HFF-Myc (cell line): ENCODE data around the gene TTC28.
"Not testable (repeated sequence)": the region's sequence is repeated elsewhere in the genome, so short reads cannot be mapped to it uniquely, and the experiment has no call there.

Source experiments
- DNase-seq: peaks from one replicate; pipeline ENCODE4 v3.0.0-alpha.2; 2011; ENCODE audit warnings: low read depth; ENCODE audit errors: extremely low read depth
- H3K4me3 ChIP-seq: replicated peaks from 2 replicates; pipeline ENCODE4 v1.5.1; 2011; ENCODE audit warnings: low read depth, mild to moderate bottlenecking, control low read depth, low read length
- TF ChIP-seq, protein P1 (sequence below): IDR thresholded peaks from 2 replicates; pipeline ENCODE4 v1.5.1; 2012; ENCODE audit warnings: mild to moderate bottlenecking, low read depth, low read length, control low read depth; ENCODE audit errors: missing control alignments

The TTC28 gene

DNA sequence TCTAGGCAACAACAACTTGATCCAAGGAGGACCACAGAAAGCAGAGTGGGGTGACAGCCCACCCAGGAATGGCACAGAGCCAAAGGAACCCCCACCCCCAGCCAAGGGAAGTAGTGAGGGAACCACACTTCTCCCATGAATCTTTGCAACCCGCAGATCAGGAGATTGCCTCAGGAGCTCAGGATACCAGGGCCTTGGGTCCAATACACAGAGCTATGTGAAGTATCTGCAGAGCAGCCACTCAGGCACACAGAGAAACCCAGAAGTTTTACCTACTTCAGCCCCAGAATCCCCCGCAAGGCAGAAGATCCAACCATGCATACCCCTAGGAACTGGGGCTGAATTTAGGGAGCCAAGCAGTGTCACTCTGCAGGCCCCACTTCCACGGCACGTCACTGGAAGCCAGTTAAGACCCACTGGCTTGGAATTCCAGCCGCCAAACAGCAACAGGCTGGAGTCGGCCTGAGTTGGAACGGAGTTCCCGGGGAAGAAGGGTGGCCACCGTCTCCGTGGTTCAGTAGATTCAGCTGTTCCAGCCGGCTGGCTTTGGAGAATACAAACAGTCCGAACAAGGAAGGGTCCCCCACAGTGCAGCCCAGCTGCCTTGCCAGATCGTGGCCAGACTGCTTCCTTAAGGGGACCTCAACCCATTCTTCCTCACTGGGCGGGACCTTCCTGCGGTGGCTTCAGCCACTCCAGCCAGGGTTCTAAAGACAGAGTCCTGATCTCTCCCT lies 174.1 kb downstream of the TTC28 start:
- no peak overlapping the region for H3K4me3 ChIP-seq
- TF ChIP-seq, protein P1, sequence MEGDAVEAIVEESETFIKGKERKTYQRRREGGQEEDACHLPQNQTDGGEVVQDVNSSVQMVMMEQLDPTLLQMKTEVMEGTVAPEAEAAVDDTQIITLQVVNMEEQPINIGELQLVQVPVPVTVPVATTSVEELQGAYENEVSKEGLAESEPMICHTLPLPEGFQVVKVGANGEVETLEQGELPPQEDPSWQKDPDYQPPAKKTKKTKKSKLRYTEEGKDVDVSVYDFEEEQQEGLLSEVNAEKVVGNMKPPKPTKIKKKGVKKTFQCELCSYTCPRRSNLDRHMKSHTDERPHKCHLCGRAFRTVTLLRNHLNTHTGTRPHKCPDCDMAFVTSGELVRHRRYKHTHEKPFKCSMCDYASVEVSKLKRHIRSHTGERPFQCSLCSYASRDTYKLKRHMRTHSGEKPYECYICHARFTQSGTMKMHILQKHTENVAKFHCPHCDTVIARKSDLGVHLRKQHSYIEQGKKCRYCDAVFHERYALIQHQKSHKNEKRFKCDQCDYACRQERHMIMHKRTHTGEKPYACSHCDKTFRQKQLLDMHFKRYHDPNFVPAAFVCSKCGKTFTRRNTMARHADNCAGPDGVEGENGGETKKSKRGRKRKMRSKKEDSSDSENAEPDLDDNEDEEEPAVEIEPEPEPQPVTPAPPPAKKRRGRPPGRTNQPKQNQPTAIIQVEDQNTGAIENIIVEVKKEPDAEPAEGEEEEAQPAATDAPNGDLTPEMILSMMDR, result no peak
- DNase-seq, result no peak

DNA sequence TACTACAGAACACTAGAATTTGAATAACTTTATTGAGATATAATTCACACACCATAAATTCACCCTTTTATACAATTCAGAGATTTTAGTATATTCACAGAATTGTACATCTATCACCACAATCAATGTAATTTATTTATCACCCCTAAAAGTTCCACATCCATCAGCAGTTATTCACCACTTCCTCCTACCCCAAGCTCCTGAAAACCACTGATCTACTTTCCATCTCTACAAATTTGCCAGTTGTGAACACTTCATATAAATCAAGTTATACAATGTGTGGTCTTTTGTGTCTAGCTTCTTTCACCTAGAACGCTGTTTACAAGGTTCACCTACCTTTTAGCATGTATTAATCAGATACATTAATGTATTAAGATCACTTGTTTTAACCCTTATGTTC lies 179.6 kb downstream of the TTC28 start:
- TF ChIP-seq, protein P1, result no peak
- H3K4me3 ChIP-seq, result no peak overlapping the region

DNA sequence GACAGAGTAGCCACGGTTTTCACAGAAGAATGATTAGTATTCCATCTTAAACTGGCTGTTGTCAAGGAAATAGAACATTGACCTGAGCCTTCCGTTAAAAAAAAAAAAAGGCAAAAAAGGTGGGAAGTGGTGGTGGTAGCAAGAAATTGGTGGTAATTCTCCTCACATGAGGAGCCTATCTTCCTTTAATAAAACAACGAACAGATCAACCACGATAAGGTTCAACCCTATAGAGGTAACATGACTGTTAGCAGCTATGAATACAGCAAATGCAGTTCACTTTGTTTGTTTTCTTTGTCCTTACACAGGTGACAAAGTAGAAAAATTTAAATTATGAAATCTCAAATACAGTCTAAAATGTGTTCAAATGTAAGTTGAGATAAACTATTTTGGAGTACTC lies 181.6 kb downstream of the TTC28 start:
- DNase-seq, result no peak
- no peak overlapping the region for H3K4me3 ChIP-seq
- TF ChIP-seq, protein P1, result no peak

More for the DNA sequence above, 179.6 kb downstream of the TTC28 start:
- DNase-seq, result no peak

DNA sequence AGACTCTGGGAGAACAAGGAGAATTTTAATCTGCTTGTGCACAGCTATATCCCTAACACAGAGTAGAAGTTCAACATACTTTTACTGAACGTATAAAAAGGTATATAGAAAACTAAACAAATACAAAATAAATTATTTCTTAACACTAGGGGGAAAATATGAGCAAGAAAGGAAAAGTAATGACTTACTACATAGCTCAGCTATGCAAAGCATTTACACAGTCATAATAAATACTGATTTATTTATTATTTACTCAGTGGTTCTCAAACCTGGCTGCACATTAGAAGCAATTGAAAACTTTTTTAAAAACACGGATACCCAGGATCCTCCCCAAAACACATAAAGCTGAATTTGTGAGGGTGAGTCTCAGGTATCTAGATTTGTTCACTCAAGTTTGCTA lies 182.5 kb downstream of the TTC28 start:
- TF ChIP-seq, protein P1, result no peak
- no peak overlapping the region for H3K4me3 ChIP-seq
- no peak for DNase-seq

DNA sequence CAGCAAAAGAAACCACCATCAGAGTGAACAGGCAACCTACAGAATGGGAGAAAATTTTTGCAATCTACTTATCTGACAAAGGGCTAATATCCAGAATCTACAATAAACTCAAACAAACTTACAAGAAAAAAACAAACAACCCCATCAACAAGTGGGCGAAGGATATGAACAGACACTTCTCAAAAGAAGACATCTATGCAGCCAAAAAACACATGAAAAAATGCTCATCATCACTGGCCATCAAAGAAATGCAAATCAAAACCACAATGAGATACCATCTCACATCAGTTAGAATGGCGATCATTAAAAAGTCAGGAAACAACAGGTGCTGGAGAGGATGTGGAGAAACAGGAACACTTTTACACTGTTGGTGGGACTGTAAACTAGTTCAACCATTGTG lies 188.4 kb downstream of the TTC28 start:
- DNase-seq, result not testable (repeated sequence)

DNA sequence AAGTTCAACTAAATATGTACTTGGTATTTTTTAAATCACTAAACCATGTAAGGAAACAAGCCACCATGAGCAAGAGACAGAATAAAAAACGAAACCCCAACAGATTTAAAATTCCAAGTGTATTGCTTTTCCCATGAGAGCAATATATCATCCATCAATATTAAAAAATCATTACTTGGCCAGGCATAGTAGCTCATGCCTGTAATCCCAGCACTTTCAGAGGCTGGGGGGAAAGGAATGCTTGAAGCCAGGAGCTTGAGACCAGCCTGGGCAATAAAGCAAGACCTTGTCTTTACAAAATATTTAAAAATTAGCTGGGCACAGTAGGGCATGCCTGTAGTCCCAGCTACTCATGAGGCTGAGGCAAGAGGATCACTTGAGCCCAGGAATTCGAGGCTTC lies 190.8 kb downstream of the TTC28 start:
- no peak overlapping the region for H3K4me3 ChIP-seq
- TF ChIP-seq, protein P1, result no peak
- DNase-seq, result no peak

More for the DNA sequence above, 188.4 kb downstream of the TTC28 start:
- H3K4me3 ChIP-seq, result not testable (repeated sequence)

DNA sequence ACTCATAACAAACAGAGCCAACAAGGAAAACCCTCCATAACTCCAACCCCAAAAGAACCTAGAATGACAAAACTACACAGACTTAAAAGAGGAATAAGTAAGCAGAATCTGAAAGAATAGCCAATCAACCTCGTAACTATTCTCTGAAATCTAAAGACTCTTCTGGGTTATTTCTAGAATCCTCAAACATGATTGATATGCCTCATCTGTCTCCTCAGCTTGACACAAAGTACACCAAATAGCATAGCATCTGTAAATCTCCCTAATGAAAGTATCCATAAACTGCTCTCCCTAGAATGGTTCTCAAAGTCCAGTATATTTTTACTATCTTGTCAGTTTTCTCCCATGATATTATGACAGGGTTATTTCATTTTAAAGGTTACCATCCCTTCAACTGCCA lies 195.0 kb downstream of the TTC28 start:
- TF ChIP-seq, protein P1, result no peak
- DNase-seq, result no peak

More for the DNA sequence above, 195.0 kb downstream of the TTC28 start:
- H3K4me3 ChIP-seq, result no peak overlapping the region
